Ammon's horn (tissue), 1 donor: Measurements from ENCODE around the gene UPK3A.
"Not testable (repeated sequence)": the region's sequence is repeated elsewhere in the genome, so short reads cannot be mapped to it uniquely, and the experiment has no call there.

ENCODE experiments used
- DNase-seq: peaks from one replicate; pipeline ENCODE4 v3.0.0-alpha.2; 2016; ENCODE audit warnings: low spot score

UPK3A gene

DNA sequence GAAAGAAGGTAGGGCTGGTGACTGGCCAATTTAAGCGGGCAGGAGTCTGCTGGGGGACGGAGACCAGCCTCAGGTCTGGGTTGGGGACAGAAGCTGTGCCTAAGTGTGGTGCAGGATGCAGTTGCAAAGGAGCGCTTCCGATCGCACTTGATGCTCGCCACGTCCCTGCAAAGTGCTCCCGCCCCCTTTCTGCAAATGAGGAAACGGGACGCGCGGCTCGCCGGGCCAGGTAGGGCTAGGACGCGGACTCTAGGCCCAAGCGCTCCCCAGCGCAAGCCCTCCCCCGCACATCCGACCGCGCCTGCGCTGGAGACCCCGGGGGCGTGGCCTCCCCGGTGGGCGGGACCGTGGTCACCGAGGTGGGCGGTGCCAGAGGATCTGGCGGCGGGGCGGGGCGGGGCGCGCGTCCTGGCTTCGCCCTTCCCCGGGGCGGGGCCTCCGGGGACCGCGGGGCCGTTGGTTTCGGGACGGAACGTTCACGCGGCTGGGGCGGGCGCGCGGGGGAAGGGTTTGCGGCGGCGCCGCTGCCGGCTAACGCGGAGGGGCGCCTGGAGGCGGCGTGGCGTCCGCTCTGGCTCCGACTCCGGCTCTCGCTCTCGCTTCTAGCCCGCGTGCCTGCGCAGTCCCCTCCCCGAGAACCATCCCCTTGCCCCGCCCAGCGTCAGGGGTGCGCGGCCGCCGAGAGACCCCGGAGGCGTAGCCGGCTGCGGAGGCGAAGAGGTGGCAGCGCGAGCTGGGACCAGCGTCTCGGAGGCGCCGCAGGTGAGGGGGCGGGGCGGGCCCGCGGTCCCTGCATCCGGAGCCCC lies 24.9 kb downstream of the UPK3A start, which contains the start of gene FAM118A:
TSS of gene FAM118A (plus strand) at position 513 of the 806 bp plus-strand sequence. CDS start 12,446 bp downstream, outside the sequence.
- DNase-seq, result peak; percentile 95

DNA sequence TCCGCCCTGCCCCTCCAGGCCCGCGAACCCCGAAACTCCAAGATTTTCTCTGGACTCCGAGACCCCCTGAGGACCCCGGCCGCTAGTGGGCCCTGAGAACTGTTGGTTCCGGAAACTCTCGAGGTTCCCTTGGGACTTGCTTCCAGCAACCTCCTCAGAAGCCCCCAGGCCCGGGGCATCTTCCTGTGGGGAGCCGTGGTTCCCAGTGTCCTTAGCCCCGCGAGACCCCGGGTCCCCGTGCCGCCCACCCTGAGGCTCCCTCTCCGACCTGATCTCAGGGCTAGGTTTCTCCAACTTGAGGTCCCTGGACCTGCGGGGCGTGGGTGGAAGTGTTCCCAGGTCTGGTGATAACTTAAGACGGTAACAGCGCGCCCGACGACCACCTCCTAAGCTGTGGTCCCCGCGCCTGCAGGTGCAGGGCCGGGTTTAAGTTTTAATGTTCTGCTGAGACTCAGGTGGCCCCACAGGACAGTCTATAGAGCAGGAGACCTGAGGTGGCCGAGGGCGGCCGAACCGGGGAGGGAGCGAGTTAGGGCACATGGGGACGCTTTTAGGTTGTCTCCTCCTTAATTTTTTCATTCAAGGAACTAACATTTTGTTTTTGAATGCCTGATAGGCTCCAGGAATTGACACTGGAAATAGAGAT lies 25.7 kb downstream of the UPK3A start:
- DNase-seq, result no peak

DNA sequence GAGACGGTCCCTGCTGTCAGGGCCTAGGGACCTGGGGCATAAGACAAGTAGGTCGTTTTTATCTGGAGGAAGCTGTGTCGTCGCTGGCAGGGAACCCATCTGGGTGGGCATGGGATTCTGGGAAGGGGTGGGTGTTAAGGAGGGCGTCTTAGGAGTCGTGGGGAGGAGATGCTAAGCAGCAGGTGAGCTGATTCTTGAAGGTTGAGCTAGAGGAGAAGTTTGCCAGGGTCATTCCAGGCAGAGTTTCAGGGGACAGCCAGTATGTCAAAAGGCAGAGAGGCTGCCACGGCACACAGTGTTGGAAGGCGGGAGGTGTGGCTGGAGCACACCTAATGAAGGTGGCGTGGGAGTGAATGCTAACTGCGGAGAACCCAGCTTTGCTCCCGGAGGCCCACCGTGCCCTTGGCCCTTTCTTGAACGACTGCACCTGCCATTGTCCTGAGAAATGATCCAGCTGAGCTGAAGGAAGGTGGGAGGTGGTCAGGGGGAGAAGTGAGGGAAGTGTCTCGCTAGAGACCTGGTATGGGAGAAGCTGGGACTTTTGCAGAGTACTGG lies 26.3 kb downstream of the UPK3A start:
- DNase-seq, result no peak

DNA sequence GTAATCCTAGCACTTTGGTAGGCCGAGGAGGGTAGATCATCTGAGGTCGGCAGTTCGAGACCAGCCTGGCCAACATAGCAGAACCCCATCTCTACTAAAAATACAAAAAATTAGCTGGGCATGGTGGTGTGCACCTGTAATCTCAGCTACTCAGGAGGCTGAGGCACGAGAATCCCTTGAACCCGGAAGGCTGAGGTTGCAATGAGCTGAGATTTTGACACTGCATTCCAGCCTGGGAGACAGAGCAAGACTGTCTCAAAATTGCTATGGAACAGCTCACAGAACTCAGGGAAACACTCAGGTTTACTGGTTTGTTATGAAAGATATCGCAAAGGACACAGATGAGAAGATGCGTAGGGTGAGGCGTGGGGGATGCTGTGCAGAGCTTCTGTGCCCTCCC lies 27.7 kb downstream of the UPK3A start:
- no peak for DNase-seq

DNA sequence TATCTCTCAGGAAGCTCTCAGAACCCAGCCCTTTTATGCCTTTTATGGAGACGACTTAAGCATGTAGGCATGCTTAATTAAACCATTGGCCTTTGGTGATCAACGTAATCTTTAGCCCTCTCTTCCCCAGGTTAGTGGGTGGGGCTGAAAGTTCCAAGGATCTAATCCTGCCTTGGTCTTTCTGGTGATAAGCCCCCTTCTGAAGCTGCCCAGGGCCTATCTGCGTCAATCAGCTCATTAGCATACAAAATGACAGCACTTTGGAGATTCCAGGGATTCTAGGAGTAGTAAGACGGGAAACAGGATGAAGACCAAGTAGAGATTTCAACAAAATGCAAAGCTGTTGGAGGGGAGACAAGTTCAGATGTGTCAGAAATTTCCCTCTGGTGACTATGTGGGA lies 28.1 kb downstream of the UPK3A start:
- no peak for DNase-seq

DNA sequence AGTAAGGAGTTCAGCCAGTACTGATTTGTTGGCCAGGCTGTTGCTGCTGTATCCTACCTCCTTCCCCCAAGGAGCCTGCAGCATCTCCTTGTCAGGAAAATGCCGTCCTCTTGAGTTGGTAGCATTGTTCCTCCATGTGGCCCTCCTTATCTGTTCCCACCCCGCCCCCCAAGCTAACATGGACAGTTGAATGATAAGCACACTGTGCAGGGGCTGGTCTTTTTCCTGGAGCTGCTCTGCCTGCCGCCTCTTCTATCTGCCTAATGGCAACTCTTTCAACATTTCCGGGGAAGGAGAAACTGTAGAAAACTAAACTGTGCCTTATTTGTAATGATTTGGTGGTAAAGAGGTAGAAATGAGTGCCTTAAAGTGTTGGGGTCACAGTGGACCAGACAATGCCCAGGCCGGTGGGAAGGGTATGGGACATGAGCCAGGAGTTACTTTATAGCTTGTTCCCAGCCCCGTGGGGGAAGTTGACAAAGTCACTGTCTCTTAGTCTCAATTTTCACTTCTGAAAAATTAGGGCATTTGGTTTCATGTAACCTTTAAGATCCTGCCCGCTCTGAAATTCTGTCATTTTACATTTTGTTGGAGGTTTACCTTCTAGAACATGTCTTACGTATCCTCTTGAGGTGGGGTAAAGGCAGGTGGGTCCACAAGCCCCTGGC lies 29.4 kb downstream of the UPK3A start:
- no peak for DNase-seq

DNA sequence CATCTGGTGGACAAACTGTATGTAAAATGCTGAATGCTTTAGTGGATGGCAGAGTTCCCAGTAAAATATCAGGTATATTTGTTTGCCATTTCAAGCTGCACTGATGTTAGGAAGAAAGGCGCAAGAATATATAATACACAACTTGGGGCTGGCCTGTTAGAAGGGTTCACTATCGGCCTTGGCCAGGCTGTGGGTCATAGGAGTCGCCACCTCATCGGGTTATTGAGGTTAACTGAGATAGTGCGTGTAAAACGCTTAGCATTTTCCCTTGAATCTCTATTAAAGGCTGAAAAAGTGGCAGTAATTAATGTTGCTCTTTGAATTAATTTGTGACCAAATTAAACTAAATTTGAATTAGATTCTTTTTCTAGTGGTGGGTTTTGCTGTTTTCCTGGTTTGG lies 30.0 kb downstream of the UPK3A start:
- no peak for DNase-seq

DNA sequence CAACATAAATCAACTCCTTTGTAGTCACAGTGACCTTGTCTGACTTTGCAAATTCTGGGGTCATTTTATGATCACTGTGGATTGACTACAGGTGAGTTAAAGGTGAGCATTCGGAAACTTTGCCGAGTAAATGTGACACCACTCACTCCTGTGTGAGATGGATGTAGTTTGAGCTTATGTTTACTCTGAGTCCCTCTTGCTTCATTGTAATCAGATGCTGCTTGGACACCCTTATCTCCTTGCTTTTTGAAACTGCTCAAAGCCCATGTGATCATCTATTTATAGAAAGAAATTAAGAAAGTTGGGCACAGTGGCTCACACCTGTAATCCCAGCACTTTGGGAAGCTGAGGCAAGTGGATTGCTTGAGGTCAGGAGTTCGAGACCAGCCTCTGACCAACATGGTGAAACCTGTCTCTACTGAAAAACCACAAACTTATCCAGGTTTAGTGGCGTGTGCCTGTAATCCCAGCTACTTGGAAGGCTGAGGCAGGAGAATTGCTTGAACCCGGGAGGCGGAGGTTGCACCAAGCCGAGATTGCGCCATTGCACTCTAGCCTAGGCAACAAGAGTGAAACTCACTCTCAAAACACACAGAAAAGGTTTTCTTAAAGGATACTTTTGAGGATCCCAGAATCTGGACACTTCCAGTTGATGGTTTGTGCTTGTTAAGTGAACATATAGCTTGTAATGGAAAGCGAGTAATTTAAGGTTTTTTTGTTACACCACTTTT lies 32.2 kb downstream of the UPK3A start:
- no peak for DNase-seq

DNA sequence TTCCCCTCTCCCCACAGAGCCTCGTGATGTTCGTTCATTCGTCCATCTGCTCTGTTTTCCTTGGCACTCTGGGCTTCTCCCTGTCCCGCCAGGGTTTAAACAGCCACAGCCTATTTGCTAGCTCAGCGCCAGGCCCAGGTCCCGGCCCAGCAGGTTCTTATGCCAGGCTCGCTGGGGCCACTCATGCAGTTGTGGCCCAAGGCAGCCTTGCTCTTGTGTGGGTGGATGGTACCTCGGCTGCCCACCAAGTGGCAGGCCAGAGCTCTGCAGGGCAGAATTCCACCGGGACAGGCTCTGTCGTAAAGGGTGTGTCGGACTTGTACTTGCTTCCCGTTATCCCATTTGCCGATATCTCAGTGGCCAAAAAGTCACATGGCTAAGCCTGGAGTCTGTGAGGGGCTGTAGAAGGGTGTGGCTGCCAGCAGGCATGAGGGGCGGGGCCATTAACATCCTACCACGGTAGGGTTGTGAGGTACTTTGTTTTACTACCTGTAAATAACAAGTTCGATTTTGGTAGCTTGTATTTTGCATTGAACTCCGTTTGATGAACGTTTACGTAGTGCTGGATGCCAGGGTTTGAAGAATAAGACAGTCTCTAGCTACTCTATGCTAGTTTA lies 32.9 kb downstream of the UPK3A start:
- DNase-seq, result peak; percentile 59

DNA sequence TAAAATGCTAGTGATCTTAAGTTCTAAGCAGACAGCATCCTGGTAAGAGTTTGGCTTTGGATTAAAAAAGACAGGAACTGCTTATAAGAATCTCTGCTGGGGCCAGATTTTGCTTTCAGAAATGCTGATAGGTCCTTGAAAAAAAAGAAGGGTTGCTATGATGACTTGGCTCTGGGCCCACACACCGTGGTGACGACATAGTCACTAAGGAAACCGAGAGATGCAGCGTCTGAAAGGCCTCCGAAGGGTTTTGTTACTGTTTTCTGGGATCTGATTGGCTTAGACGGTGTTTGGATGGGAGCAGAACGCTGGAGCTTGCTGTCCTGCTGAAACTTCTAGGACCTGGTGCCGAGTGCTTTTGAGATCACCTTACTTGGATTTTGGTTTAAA lies 33.4 kb downstream of the UPK3A start:
- peak; percentile 81 for DNase-seq

DNA sequence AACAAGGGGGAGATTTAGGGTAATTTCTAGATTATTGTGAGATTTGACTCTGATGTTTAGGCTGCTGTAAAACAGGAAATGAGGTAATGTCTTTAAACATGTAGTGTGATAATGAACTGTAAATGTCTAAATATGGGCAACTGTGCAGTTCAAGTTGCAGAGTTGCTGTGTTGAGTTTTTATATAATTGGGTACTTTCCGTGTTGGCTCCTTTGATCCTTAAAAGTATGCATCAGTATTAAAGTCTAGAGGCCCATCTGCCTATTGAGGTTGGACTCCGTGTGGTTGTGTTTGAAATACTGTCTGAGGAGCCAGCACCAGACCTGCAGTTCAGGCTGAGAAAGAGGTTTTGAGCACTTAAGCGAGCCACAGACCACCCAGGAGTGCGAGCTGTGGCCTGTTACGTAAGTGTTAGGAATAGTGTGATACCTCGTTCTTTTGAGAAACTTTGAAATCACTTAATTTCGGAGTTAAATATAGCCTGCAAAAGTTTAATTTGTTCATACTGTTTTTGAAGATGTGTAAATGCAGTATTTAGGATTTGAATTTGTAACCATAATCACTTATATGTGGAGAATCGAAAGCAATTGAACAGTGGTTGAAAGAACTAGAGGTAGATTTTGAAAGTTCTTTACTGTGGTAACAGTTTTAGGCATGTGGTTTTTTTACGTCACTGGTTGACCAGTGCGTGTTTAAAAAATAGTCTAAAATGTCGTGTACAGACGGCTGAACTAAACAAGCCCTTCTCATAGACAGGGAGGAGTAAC lies 34.0 kb downstream of the UPK3A start:
- DNase-seq, result no peak

DNA sequence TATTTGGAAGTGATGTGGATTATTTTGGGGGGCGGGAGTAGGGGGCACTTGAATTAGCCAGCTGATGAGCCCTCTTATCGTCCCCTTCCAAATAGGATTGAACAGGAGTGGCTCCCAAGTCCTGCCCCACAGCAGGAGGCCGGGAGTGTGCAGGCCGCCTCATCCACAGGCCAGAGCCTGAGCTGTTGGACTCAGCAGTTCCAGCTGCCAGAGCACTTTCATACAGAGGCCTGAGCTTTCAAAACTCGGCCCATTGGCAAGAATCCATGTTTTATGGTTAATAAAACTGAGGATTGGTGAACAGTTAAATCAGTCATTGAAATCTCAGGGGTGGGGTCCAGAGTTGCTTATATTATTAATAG lies 34.6 kb downstream of the UPK3A start:
- DNase-seq, result no peak

DNA sequence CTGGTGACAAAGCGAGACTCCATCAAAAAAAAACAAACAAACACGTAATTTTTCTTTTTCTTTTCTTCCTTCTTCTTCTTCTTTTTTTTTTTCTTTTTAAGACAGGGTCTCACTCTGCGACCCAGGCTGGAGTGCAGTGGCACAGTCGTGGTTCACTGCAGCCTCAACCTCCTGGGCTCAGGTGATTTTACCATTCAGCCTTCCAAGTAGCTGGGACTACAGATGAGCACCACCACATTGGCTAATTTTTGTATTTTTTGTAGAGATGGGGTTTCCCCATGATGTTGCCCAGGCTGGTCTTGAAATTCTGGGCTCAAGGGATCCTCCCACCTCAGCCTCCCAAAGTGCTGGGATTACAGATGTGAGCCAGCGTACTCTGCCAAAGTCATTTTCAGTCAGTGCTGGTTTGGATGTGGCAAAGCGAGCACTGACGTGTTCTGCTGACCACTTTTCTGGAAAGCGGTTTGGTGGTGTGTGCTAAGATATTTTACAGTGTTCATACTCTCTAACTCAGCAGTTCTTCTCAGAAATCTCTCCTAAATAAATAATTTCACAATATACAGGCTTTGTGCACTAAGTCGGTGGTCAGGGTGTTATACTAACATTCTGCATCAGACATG lies 35.7 kb downstream of the UPK3A start:
- DNase-seq, result no peak

DNA sequence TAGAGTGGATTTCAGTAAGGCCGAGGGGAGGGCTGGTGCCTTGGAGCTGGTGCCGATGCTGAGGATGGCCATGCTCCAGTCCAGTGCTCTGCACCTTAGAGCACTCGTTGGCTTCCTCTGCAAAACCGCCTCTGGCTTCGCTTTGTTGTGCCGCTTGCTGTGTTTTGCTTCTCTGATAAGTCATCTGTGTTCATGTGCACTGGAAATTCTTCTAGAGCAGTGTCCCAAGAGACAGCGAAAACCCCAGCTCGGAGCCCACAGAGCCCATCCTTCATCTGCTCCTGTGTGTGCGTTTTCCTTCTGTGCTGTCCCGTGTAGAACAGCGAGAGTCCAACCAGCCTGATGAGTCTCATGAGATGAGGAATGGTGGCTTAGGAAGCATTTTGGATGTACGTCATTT lies 37.1 kb downstream of the UPK3A start:
- no peak for DNase-seq

DNA sequence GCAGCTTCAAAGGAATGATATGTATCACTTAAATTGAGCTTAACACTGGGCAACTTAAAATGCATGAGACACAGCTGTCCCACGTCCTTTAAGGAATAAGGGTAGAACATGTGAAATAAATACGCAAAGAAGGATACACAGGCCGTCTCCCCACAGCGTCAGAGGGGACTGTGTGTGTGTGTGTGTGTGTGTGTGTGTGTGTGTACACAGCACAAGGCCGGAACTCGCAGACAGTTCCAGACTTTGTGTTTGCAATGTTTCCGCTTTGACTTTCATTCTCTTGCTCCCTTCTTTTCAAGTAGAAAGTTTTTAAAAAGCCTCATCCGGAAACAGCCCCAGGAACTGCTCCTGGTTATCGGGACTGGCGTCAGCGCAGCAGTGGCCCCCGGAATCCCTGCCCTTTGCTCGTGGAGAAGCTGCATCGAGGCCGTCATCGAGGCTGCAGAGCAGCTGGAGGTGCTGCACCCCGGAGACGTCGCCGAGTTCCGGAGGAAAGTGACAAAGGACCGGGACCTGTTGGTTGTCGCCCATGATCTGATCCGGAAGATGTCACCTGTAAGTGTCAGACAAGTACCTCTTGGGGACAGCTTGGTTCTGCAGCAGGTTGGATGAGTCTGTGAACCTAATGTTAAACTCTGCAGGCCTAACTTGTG lies 38.2 kb downstream of the UPK3A start:
- no peak for DNase-seq

DNA sequence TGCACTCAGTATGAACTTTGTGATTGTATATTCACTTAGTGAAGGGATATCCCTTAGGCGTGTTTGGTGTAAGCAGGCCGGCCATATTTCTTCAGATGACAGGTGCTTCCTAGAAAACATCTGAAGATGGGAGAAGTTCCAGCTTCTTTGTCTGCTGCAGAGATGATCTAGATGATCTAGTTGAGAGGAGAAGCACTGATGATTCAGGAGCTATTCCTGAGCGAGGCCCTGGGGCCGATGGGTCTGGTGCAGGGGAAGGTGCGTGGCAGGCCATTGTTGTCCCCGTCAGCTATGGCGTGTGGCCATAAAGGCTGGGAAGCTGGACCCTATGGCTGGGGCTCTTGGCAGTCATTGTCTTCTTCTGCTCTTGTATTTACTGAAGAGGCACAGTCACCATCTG lies 38.9 kb downstream of the UPK3A start:
- no peak for DNase-seq

DNA sequence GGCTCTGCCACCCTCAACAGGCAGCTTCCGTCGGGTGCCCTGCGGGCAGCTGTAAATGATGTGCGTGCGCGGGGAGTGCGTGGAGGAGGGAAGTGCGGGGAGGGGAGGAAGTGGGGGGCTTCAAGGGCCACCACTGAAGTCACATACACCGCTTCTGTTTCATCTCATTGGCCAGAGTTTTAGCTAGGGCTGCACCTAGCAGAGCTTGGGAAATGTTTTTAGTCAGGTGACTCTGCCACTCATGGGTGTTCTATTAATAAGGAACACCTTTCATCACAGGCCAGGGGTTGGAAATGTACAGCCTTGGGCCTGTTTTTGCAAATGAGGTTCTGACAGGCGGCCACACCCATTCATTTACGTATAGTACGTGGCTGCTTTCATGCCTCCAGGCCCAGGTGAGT lies 39.6 kb downstream of the UPK3A start:
- no peak for DNase-seq

DNA sequence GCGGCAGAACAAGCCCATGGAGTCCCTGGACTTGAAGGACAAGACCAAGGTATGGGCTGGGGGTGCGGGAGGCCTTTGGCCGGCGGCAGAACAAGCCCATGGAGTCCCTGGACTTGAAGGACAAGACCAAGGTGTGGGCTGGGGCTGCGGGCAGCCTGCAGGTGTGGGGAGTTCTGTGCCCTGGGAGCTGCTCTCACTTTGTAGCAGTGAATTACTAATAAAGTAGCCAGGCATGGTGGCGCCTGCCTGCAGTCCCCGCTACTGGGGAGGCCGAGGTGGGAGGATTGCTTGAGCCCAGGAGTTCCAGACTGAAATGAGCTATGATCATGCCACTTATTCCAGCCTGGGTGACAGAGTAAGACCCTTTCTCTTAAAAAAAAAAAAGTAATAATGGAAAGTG lies 43.5 kb downstream of the UPK3A start:
- DNase-seq, result not testable (repeated sequence)

DNA sequence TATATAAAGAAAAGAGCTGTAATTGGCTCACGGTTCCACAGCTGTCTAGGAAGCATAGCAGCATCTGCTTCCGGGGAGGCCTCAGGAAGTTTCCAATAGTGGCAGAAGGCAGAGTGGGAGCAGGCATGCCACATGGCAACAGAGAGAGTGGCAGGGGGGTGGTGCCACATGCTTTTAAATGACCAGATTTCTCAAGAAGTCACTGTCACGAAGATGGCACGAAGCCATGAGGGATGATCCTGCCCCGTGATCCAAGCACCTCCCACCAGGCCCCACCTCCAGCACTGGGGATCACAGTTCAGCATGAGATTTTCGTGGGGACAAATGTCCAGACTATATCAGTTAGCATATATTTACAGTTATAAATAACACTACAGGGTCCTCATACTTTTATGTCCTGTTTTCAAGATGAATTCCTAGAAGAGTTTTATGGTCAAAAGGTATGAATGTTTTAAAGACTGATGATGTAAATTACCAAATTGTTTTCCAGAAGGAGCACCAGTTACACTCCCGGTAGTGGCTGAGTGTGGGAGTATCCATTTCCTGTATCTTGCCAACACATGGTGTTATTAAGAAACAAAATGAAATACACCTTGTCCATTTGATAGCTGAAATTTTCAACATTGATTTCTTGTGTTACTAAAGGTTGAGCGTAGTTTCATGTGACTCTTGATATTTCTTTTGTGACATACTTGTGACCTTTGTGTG lies 44.2 kb downstream of the UPK3A start:
- no peak for DNase-seq
